ENCODE data around the gene DNAJB5. TPM values are rescaled to one million over a fixed set of nuclear protein-coding genes. Genes with fewer than 3 reads are reported as not detected.

Gene DNAJB5
- total RNA-seq, 2 donors from 2014 or later = 51.0 to 61.5 TPM

- H3K4me3 ChIP-seq = no peak overlapping the region
- H3K27ac ChIP-seq = peak overlapping the region; percentile 95 to 100
- H3K27me3 ChIP-seq (replicated peaks; ENCODE audit: insufficient read depth) = no peaks in the 10 kb centered on the region
- TF ChIP-seq, protein P1, sequence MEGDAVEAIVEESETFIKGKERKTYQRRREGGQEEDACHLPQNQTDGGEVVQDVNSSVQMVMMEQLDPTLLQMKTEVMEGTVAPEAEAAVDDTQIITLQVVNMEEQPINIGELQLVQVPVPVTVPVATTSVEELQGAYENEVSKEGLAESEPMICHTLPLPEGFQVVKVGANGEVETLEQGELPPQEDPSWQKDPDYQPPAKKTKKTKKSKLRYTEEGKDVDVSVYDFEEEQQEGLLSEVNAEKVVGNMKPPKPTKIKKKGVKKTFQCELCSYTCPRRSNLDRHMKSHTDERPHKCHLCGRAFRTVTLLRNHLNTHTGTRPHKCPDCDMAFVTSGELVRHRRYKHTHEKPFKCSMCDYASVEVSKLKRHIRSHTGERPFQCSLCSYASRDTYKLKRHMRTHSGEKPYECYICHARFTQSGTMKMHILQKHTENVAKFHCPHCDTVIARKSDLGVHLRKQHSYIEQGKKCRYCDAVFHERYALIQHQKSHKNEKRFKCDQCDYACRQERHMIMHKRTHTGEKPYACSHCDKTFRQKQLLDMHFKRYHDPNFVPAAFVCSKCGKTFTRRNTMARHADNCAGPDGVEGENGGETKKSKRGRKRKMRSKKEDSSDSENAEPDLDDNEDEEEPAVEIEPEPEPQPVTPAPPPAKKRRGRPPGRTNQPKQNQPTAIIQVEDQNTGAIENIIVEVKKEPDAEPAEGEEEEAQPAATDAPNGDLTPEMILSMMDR (IDR thresholded peaks at IDR 0.05) = no peak
- H3K4me1 ChIP-seq (ENCODE audit: control insufficient read depth in 1 of 2, low read depth in 2 of 2) = peaks cover 27 to 52% of the 10 kb centered on the region in 2 donors
- H3K36me3 ChIP-seq = peaks cover 22% of the 10 kb centered on the region
- no peaks in the 10 kb centered on the region for H3K9me3 ChIP-seq
- DNase-seq (ENCODE audit: low spot score) = no peak
- ATAC-seq (ENCODE audit: insufficient number of reproducible peaks, low FRiP score, low read depth) = no peak
Measured at GRCh38 chr9:34996181-34996904, 6.8 kb downstream of the DNAJB5 start.

DNA sequence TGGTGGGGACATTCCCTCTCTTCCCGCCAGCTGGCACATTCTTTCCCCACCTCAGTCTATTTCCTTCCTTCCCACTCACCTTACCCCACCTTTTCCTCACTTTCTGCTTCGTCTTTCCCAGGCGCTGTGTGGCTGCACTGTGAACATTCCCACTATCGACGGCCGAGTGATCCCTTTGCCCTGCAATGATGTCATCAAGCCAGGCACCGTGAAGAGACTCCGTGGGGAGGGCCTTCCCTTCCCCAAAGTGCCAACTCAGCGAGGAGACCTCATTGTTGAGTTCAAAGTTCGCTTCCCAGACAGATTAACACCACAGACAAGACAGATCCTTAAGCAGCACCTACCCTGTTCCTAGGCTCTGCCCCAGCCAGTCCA lies 7.3 kb downstream of the DNAJB5 start:
- TF ChIP-seq, protein P1 (IDR thresholded peaks at IDR 0.05) = no peak
- Histone ChIP-seq H3K27me3 (replicated peaks; ENCODE audit: insufficient read depth) (no peaks in the 10 kb centered on the region), H3K4me3 (no peak overlapping the region), H3K27ac (peak overlapping the region in 1 of 2 donors; percentile 6), H3K36me3 (peaks cover 22% of the 10 kb centered on the region), H3K9me3 (no peaks in the 10 kb centered on the region), H3K4me1 (ENCODE audit: control insufficient read depth in 1 of 2, low read depth in 2 of 2) (peaks cover 24 to 46% of the 10 kb centered on the region in 2 donors)
- no peak for DNase-seq (ENCODE audit: low spot score)
- ATAC-seq (ENCODE audit: insufficient number of reproducible peaks, low FRiP score, low read depth) = no peak

GRCh38 chr9:34997379-34997781 lies 7.8 kb downstream of the DNAJB5 start:
- Histone ChIP-seq H3K27me3 (replicated peaks; ENCODE audit: insufficient read depth) (no peaks in the 10 kb centered on the region), H3K9me3 (no peaks in the 10 kb centered on the region), H3K27ac (peak overlapping the region; percentile 6 to 29), H3K4me1 (ENCODE audit: control insufficient read depth in 1 of 2, low read depth in 2 of 2) (peaks cover 21 to 42% of the 10 kb centered on the region in 2 donors), H3K4me3 (no peak overlapping the region), H3K36me3 (peaks cover 22% of the 10 kb centered on the region)
- DNase-seq (ENCODE audit: low spot score) = no peak
- ATAC-seq (ENCODE audit: insufficient number of reproducible peaks, low FRiP score, low read depth) = no peak
- TF ChIP-seq, protein P1 (IDR thresholded peaks at IDR 0.05) = no peak

DNA sequence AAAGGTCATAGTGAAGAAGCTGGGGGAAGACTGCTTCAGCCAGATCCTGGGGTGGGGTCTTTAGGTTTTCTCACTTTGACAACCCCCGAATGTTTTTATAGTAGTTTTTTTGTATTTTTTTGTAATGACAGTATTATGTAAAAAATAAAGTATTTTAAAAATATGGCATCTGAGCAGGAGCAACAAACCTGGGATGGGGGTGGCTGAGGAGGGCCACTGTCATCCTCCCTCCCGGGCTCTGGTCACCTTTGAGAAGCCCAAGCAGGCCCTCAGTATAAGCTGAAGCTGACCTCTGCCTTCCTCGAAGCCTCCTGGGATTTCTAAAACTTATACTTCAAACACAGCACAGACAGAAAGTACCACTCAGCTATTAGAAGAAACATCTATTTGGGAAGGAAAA lies 8.7 kb downstream of the DNAJB5 start:
- no peak overlapping the region for H3K27ac ChIP-seq
- no peak overlapping the region for H3K4me3 ChIP-seq
- no peaks in the 10 kb centered on the region for H3K9me3 ChIP-seq
- no peak for ATAC-seq (ENCODE audit: insufficient number of reproducible peaks, low FRiP score, low read depth)
- peaks cover 15 to 35% of the 10 kb centered on the region in 2 donors for H3K4me1 ChIP-seq (ENCODE audit: control insufficient read depth in 1 of 2, low read depth in 2 of 2)
- TF ChIP-seq, protein P1 (IDR thresholded peaks at IDR 0.05) = no peak
- no peak for DNase-seq (ENCODE audit: low spot score)
- H3K36me3 ChIP-seq = peaks cover 22% of the 10 kb centered on the region
- H3K27me3 ChIP-seq (replicated peaks; ENCODE audit: insufficient read depth) = no peaks in the 10 kb centered on the region

- TF ChIP-seq, protein P1 (IDR thresholded peaks at IDR 0.05) = no peak
Measured at GRCh38 chr9:34999576-34999975, 10.0 kb downstream of the DNAJB5 start.

More at GRCh38 chr9:34999576-34999975, 10.0 kb downstream of the DNAJB5 start:
- Histone ChIP-seq H3K4me1 (ENCODE audit: control insufficient read depth in 1 of 2, low read depth in 2 of 2) (peaks cover 12 to 22% of the 10 kb centered on the region in 2 donors), H3K27ac (no peak overlapping the region), H3K9me3 (no peaks in the 10 kb centered on the region), H3K27me3 (replicated peaks; ENCODE audit: insufficient read depth) (no peaks in the 10 kb centered on the region), H3K4me3 (no peak overlapping the region), H3K36me3 (peaks cover 22% of the 10 kb centered on the region)
- ATAC-seq (ENCODE audit: insufficient number of reproducible peaks, low FRiP score, low read depth) = no peak
- DNase-seq (ENCODE audit: low spot score) = no peak
